KG1 (cell line): Measurements from ENCODE around the gene EFS.
A peak's percentile ranks its signal among the peaks of the same experiment; 100 is the strongest.

ENCODE experiments used
- DNase-seq: peaks from one replicate; lab custom pipeline; 2025; lab: John Stamatoyannopoulos, UW

The EFS gene

GRCh38 chr14:23358553-23359166, 6.3 kb downstream of the EFS start:
- no peak for DNase-seq

DNA sequence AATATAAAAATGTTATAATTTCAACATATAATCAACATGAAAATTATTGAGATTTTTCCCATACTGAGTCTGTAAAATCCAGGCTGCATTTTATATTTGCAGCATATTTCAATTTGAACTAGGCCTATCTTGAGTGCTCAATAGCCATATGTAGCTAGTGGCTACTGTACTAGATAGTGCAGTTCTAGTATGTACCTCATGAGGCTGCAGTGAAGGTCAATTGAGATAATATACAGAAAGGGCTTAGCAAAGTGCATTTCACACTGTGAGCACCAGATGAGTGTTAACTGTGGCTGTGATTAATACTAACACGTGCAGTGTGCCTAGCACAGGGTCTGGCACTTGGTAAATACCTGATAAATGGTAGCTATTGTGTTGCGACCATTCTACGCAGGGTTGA, 6.9 kb downstream of the EFS start:
- no peak for DNase-seq

- DNase-seq: no peak
Measured at GRCh38 chr14:23357261-23357660, 7.7 kb downstream of the EFS start.

DNA sequence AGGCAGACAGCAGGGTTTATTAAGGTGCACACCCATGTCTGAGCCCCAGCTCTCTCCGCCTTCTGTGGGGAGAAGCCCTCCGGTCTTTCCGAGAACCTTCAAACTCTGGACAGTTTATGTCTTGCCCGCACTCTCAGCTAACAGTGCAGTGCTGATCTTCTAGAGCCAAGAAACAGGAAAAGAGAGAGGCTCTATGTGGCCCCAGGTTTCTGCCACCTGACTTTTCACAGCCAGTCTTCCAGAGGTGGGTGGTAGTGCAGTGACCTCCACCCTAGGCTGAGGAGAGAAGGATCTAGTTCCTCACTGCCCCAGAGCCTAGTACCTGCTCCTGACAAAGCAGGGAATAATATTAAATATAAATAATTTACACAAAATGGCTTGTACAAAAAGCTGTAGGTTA, 8.3 kb downstream of the EFS start:
- DNase-seq: no peak

- DNase-seq: no peak
Measured at GRCh38 chr14:23355871-23356435, 9.0 kb downstream of the EFS start.

DNA sequence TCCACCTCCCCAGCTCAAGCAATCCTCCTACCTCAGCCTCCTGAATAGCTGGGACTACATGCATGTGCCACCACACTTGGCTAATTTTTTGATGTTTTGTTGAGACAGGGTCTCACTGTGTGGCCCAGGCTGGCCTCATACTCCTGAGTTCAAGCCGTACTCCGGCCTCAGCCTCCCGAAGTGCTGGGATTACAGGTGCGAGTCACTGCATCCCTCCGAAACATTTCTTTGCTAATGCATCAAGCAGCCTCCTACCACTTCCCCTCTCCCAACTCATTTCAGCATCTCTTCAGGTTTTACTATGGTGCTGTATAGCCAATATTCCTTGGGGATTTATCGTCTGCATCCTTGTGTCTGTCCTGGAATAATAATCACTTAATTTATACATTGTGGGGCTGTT, 10.0 kb downstream of the EFS start:
- no peak for DNase-seq

DNA sequence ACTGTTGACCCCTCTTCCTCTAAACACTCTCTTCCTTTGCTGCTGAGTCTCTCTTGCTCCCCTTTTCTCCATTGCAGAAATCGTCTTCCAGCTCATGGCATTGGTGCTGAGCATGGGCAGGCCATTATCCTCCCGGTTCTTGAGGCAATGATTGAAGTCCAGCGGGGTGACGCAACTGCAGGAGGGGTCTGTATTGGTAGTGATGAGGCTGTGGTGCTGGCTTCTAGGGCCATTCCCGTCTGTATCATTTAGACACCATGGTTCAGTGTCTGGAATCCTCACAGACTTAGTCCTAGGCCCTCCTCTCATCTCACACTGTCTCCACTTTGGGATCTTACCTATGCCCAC, 11.6 kb downstream of the EFS start:
- DNase-seq: no peak

DNA sequence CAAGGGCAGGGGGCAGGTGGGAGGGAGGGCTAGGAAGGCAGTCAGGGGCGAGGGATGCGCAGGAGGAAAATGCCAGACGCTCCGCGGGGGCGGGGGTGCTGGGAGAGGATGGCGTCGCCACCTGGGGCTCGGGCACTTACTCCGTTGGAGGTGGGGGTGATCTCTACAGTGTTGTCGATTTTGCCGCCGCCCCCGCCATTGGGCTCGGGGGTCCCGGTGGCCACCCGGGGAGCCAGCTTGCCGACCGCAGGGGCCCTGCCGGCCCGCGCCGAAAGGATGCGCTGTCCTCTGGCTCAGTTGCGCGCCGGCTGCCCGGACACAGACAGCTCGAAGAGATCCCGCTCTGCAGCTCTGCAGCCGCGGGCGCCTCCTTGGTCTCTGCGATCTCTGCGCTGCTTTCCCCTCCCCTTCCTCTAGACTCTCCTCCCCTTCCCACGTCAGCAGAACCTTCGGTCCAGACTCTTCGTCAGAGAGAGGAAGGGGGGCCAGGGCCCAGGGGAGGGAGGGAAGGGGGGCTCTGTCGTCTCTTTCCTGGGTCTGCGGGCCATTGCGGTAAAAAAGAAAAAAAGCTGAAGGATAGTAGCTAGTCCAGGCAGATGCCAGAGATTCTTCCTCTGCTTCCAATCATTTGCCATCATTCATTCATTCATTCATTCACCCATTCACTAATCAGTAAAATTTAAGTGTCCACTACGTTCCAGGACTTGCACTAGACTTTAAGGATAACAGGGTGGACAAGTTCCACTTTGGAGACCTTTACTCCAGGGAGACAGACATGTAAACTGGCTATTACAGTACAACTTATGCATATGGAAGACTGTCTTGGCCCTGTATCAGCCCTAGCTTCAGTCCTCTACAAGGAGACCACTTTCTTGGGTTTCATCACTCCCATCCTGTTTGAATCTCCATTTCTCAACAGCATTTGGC, 12.2 kb downstream of the EFS start, which contains the start of gene SLC22A17:
Gene SLC22A17, minus strand, starts transcription at position 382 of the 927 bp plus-strand sequence.
- DNase-seq: no peak

DNA sequence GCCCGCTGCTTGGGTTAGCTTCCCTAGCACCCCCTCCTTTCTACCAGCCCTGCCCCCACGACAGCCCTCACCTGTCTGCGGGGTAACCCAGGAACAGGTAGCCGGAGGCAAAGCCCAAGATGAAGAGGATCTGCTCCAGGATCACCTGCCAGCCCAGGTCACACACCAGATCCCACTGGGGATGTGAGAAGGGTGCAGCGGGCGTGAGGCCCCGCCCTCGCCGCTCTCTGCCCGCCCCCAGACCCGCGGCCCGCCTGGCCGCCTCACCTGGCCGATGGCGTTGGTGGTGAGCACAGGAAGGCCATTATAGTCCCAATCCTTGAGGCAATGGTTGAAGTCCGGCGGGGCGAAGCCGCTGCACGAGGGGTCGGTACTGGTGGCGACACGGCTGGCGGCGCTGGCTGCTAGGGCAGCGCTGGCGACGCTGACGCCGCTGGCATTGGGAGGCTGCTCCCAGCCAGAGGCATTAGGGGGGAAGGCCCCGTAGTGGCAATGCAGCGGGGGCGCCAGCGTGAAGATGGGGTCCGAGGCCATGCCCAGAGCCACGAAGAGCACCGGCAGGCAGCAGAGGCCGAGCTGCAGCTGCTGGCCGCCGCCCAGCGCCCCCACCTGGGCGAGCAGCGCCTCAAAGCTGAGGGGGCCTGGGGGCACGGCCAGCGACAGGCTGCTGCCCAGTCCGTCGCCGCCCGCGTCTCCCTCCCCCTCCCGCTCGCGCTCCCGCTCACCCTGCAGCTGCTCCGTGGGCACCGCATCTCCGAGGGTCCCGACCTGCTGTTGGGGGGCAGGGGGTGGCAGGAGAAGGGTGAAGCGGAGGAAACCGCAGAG, 13.1 kb downstream of the EFS start:
- DNase-seq: no peak

GRCh38 chr14:23349156-23349845, 15.7 kb downstream of the EFS start:
- no peak for DNase-seq

DNA sequence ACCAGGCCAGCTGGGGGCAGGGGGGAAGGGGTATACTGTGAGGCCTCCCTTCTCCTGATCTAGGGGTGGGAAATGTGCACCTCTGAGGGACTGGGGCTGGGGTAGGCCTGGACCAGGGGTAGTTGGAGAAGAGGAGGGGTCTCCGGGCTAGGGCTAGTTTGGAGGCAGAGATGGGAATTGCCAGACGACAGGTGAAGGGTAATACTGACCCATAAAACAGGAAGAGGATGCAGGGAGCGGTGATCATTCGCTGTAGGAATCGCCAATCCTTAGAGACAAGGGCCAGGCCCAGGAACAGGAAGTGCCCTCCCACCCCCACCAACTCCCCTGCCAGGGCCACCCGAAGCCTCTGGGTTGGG, 16.7 kb downstream of the EFS start:
- DNase-seq: no peak

- no peak for DNase-seq
Measured at GRCh38 chr14:23347406-23348296, 17.3 kb downstream of the EFS start.

DNA sequence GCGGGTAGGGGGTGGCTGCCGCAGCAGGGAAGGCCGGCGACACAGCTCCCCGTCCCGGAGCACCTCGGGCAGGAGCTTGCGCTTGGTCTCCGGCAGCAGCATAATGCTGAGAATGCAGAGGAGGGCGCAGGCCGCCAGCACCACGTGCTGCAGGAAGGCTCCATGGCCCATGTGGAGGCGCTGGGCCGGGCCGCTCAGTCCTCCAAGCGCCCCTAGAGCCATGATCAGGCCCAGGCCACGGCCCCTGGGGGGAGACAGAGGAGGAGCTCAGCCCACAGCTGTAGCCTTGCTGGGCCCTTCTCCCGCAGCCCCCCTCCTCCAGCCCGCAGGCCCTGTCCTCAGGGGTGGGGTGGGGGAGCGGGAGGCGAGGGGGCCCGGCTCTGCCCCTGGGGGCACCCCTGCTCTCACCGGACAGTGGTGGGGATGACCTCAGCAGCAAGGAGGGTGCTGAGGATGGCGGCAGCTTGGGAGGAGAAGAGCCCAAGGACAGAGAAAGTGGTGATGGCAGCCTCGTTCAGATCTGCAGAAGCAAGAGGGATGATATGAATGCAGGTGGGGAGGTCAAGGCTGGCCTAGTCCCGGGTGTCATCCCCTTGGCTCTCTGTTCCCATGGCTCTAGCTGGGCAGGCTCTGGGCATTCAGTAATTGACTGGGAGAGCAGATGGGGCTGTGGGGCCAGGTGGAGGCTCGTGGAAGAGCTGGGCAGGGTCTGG, 18.1 kb downstream of the EFS start:
- no peak for DNase-seq

DNA sequence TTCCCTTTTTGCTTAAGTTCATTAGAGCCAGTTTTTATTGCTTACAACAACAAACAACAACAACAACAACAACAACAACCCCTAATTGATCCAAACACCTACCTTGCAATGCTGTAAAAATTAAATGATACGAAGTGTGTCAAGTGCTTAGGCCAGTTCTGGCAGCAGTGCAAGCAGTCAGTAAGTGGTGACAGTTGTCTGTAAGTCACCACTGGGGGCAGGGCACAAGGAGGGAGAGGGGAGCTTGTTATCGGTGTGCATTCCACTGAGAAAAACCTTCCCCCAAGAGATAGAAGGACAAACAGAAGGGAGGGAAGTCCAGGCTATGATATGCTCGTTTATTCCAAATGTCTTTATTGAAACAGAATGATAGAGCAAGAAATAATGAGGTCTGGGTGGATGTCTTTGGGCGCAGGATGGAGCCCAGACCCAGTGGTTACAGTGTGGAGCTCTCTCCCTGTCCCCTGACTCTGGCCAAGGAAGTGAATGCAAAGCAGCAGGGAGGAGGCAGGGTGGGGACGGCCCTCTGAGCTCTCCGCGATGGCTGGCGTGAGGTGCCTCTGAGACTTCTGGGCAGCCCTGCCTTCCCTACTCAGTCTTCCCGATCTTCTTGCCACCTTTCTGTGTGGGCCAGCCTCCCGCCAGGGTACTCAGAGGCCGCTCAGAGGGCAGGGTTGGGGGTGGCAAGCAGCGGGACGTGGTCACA, 18.8 kb downstream of the EFS start:
- no peak for DNase-seq

DNA sequence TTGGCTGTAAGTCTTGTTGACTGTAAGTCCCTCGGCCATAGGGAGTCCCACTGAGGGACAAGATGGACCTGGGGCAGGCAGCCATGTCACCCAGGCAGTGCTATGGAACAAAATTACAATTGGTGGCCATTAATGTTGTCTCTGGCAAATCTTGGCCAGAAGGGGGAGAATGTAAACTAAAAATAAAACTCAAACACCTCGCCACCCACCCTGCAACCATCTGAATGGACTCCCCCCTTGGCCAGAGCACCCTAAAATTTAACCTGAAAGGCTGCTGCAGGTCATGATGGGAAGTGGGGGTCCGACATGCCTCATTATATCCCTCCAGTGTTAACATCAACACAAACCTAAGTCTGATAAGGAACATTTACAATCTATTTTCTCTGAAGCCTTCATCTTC, 20.5 kb downstream of the EFS start:
- no peak for DNase-seq

DNA sequence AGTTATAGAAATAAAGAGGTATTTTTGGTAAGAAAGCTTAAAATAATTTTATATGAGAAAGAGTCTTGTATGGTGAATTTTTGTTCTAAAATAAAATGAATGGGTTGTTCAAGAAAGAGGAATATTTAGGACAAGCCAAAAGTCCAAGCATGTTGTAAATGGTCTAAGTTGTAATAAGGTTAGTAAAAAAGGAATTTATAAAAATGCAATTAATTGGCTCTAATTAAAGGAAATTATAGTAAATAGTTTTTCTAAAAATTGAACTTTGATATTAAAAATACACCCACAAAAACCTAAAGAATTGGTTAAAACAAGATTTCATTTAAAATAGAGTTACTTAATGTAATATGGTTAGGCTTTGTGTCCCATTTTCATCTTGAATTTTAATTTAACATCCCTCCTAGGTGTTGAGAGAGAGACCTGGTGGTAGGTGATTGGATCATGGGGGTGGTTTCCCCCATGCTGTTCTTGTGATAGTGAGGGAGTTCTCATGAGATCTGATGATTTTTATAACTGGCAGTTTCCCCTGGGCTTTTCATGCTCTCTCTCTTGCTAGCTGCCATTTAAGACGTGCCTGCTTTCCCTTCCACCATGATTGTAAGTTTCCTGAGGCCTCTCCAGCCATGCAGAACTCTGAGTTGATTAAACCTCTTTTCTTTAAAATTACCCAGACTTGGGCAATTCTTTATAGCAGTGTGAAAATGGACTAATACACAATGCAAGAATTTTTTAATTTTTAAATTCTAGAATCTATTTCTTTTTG, 25.3 kb downstream of the EFS start:
- DNase-seq: no peak

- no peak for DNase-seq
Measured at GRCh38 chr14:23335623-23336022, 29.3 kb downstream of the EFS start.

GRCh38 chr14:23327947-23328744, 36.8 kb downstream of the EFS start:
- peak; percentile 46 for DNase-seq
